ENCODE data around the gene HOXB6.

Gene HOXB6

DNA sequence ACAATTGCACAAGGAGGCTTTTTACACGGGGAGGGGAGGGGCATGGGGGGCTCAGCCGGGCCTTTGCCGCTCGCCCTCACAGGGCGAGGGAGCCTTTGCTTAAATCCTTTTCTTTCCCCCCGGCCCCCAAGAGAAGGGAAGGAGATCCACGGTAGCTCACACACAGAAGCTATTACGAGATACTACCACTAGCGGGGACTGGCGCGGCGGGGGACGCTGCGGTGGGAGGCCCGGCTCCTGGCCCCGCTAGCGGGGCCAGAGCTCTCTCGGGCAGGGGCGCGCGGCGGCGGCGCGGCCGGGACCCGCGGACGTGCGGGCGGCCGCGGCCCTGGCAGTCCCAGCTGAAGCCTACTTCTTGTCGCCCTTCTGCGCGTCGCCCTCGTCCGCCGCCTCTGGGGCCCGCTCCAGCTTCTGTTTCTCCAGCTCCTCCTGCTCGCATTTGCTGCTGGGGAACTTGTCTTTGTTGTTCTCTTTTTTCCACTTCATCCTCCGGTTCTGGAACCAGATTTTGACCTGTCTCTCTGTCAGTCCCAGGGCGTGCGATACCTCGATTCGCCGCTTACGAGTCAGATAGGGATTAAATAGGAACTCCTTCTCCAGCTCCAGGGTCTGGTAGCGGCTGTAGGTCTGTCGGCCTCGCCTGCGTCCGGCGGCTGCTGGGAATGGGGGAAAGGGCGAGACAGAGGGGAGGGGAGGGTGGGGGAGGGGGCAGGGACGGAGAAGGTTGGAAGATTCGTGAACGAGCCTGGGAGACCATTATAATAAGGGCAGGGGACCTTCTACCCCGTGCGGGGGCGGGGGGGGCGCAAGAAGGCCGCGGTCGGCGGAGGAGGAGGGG lies 8.3 kb upstream of the HOXB6 start:
- TF ChIP-seq ZFX (IDR thresholded peaks at IDR 0.05) = no peak
- TF ChIP-seq, protein P1, sequence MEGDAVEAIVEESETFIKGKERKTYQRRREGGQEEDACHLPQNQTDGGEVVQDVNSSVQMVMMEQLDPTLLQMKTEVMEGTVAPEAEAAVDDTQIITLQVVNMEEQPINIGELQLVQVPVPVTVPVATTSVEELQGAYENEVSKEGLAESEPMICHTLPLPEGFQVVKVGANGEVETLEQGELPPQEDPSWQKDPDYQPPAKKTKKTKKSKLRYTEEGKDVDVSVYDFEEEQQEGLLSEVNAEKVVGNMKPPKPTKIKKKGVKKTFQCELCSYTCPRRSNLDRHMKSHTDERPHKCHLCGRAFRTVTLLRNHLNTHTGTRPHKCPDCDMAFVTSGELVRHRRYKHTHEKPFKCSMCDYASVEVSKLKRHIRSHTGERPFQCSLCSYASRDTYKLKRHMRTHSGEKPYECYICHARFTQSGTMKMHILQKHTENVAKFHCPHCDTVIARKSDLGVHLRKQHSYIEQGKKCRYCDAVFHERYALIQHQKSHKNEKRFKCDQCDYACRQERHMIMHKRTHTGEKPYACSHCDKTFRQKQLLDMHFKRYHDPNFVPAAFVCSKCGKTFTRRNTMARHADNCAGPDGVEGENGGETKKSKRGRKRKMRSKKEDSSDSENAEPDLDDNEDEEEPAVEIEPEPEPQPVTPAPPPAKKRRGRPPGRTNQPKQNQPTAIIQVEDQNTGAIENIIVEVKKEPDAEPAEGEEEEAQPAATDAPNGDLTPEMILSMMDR (conservative IDR thresholded peaks at IDR 0.05) = no peak; the same call in 1 of the 2 replicates
- H3K27ac ChIP-seq = no peak overlapping the region

- TF ChIP-seq, protein P1 (conservative IDR thresholded peaks at IDR 0.05) = no peak
- TF ChIP-seq ZFX (IDR thresholded peaks at IDR 0.05) = no peak
- no peak overlapping the region for H3K27ac ChIP-seq
Measured at GRCh38 chr17:48612456-48612853, 7.7 kb upstream of the HOXB6 start.

DNA sequence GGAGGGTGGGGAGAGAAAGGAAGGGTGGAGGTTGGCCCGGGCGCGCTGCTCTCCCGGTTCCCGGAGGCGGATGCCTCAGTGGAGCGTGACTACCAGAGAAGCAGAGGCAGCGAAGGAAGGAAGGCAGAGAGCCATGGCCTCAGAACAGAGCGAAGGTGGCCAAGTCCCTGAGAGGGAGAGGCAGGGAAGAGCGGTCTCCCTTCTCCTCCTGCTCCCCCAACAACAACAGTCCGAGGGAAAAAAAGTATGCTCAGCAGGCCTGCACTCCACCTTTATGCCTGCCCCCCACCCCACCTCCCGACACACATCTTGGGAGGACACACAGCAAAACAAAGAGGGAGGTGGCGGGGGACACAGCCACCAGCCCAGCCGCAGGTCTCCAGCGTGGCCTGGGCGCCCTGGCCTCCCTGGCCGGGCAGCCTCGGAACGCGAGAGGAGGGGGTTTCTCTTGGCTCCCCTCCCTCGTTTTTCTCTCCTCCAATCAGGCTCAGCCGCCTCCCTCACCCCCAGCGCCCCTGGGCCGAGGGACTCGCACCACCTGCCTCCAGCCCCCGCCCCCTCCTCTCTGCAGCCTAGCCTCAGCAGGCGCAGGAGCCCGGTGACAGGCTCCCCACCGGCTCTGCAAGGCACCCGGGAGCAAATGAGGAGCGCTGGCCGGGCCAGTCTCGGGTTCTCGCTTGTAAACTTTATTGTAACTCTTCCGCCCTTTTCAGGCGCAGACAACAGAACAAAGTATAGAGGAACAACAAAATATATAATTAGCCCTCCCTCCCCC lies 7.1 kb upstream of the HOXB6 start:
- H3K27ac ChIP-seq = no peak overlapping the region
- TF ChIP-seq, protein P1 (conservative IDR thresholded peaks at IDR 0.05) = no peak
- no peak for TF ChIP-seq ZFX (IDR thresholded peaks at IDR 0.05)

DNA sequence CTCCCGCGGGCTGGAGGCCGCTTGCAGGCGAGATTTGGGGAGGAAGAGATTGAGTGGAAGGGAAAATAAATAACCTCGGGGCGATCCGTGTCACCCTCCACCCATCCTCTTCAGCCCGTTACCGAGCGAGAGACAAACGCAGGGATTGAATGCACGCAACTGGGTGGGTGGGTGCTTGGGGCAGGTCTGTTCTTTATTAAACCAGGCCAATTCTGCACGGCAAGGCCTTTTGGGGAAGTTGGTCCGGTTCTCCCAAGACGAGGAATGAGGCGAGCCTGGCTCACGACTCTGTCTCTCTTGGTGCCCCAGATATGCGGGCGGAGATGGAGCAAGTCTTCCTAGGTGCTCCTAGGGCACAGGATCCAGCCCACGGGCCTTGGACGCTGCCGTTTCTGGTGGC lies 6.4 kb upstream of the HOXB6 start:
- TF ChIP-seq, protein P1 (conservative IDR thresholded peaks at IDR 0.05) = no peak
- TF ChIP-seq ZFX (IDR thresholded peaks at IDR 0.05) = no peak
- peak overlapping the region; percentile 79 for H3K27ac ChIP-seq

- H3K27ac ChIP-seq = peak within 1 kb of the TSS; percentile 79
- peak; percentile 70; the same call in 1 of the 2 replicates for TF ChIP-seq ZFX (IDR thresholded peaks at IDR 0.05)
- TF ChIP-seq, protein P1 (conservative IDR thresholded peaks at IDR 0.05) = no peak
Measured at GRCh38 chr17:48610282-48611211, 5.8 kb upstream of the HOXB6 start, which contains the start of gene HOXB7. TSS of gene HOXB7 (minus strand) at chr17:48611017. CDS start at chr17:48610918, 99 bp downstream.

DNA sequence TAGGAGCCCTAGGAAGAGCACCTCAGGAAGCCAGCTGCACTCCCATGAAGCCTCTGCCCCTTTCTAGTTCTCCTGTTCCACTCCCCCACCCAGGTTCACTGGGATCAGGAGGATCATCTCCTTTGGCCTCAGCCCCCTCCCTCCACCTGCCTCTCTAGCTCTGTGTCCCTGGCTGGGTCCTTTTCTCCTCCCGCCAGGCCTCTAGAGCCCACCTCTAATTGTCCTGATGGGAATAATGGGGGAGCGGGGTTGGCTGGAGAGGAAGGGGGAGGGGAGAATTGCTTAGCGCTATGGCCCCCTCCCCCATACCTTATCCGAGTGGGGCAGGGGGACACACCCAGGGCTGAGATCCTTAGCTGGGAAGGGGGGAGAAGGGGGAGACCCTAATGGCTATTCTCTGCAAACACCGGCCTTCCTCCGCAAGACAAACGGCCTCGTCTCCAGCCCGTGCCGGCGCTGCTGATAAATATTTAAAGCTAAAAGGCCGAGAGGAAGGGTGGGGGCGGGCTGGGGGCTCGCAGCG lies 5.0 kb upstream of the HOXB6 start:
- H3K27ac ChIP-seq = peak overlapping the region; percentile 79
- no peak for TF ChIP-seq ZFX (IDR thresholded peaks at IDR 0.05)
- TF ChIP-seq, protein P1 (conservative IDR thresholded peaks at IDR 0.05) = no peak

Data from C4-2B (cell line).